IMR-90 (cell line): ENCODE results near the gene EXOC6. TPM values are rescaled to one million over a fixed set of nuclear protein-coding genes. Genes with fewer than 3 reads are reported as not detected.
"Not testable (repeated sequence)": the region's sequence is repeated elsewhere in the genome, so short reads cannot be mapped to it uniquely, and the experiment has no call there.

Source experiments
- ATAC-seq: fragments of 200-7000 bp; cut with Tn5 transposase; 2 replicates; pipeline ENCODE4 v1.9.1; 2020; ENCODE audit warnings: low read depth, mild to moderate bottlenecking, moderate library complexity
- BruUV-seq: library from RNA; stranded (reverse); fragments of 400-500 nt; replicated peaks from 2 replicates; lab custom pipeline; 2021; lab: Mats Ljungman, UMichigan
- CTCF ChIA-PET: fragments of 300-600 bp; formaldehyde crosslinking; extraction: SDS; loops from one replicate; lab custom pipeline; 2021; ENCODE audit warnings: antibody characterized with exemption; lab: Yijun Ruan, JAX
- POLR2A ChIA-PET: fragments of 300-600 bp; sonication (Branson Sonifier 250); formaldehyde crosslinking; loops from one replicate; lab custom pipeline; 2022; ENCODE audit warnings: antibody characterized with exemption; ENCODE audit not compliant: unreplicated experiment; lab: Charles Lee
- DNase-seq: peaks from one replicate; pipeline ENCODE4 v3.0.0; 2013
- H2AFZ ChIP-seq: replicated peaks from 2 replicates; pipeline ENCODE3; 2013; ENCODE audit warnings: low read length, mild to moderate bottlenecking; ENCODE audit not compliant: poor library complexity
- H2AK5ac ChIP-seq: 2 replicates; pipeline ENCODE4 v1.6.1; 2013; ENCODE audit warnings: low read depth, low read length, inconsistent platforms
- H2AK9ac ChIP-seq: replicated peaks from 2 replicates; pipeline ENCODE3; 2013; ENCODE audit warnings: mild to moderate bottlenecking, low read depth, low read length, moderate library complexity; ENCODE audit not compliant: poor library complexity
- H2BK120ac ChIP-seq: 2 replicates; pipeline ENCODE4 v1.6.1; 2013; ENCODE audit warnings: low read depth, low read length, inconsistent platforms
- H2BK15ac ChIP-seq: 3 replicates; pipeline ENCODE4 v1.6.1; 2013; ENCODE audit warnings: low read depth, low read length, inconsistent platforms
- H2BK20ac ChIP-seq: 2 replicates; pipeline ENCODE4 v1.6.1; 2013; ENCODE audit warnings: low read depth, mild to moderate bottlenecking, inconsistent platforms, low read length, moderate library complexity
- H2BK5ac ChIP-seq: 2 replicates; pipeline ENCODE4 v1.6.1; 2013; ENCODE audit warnings: mild to moderate bottlenecking, low read depth, low read length, inconsistent platforms; ENCODE audit not compliant: poor library complexity, severe bottlenecking
- H3K14ac ChIP-seq: replicated peaks from 2 replicates; pipeline ENCODE4 v1.6.1; 2013; ENCODE audit warnings: low read depth, low read length, inconsistent platforms
- H3K18ac ChIP-seq: 2 replicates; pipeline ENCODE4 v1.6.1; 2013; ENCODE audit warnings: low read depth, low read length, control low read depth
- H3K23ac ChIP-seq: 2 replicates; pipeline ENCODE4 v1.6.1; 2013; ENCODE audit warnings: low read depth, low read length, inconsistent platforms
- H3K27ac ChIP-seq: 2 replicates; pipeline ENCODE4 v1.5.1; 2013; ENCODE audit warnings: mild to moderate bottlenecking, control low read depth, low read length; ENCODE audit not compliant: insufficient read depth
- H3K27me3 ChIP-seq: 2 replicates; pipeline ENCODE4 v1.6.1; 2013; ENCODE audit warnings: low read length; ENCODE audit not compliant: control insufficient read depth, insufficient read depth
- H3K36me3 ChIP-seq: 2 replicates; pipeline ENCODE4 v1.6.1; 2013; ENCODE audit warnings: low read length, mixed read lengths; ENCODE audit not compliant: control insufficient read depth, insufficient read depth
- H3K4ac ChIP-seq: 2 replicates; pipeline ENCODE4 v1.6.1; 2013; ENCODE audit warnings: low read depth, low read length, inconsistent platforms
- H3K4me1 ChIP-seq: 2 replicates; pipeline ENCODE4 v1.6.1; 2013; ENCODE audit warnings: low read length, mixed read lengths; ENCODE audit not compliant: control insufficient read depth, insufficient read depth
- H3K4me2 ChIP-seq: 2 replicates; pipeline ENCODE4 v1.6.1; 2013; ENCODE audit warnings: low read depth, mild to moderate bottlenecking, control low read depth, low read length, moderate library complexity
- H3K4me3 ChIP-seq: 2 replicates; pipeline ENCODE4 v1.5.1; 2013; ENCODE audit warnings: low read depth, mild to moderate bottlenecking, control low read depth, low read length, moderate library complexity; ENCODE audit not compliant: insufficient read depth
- H3K56ac ChIP-seq: 2 replicates; pipeline ENCODE4 v1.6.1; 2013; ENCODE audit warnings: low read length, inconsistent platforms; ENCODE audit not compliant: insufficient read depth; ENCODE audit errors: extremely low read depth
- H3K79me1 ChIP-seq, 2 experiments: 2 replicates each; pipeline ENCODE4 v1.6.1; 2013; ENCODE audit warnings: low read length in 2 of 2, inconsistent platforms in 1 of 2, low read depth in 1 of 2
- H3K9ac ChIP-seq: 2 replicates; pipeline ENCODE4 v1.6.1; 2013; ENCODE audit warnings: low read depth, low read length, control low read depth
- H3K9me1 ChIP-seq: 2 replicates; pipeline ENCODE4 v1.6.1; 2013; ENCODE audit warnings: low read length, inconsistent platforms; ENCODE audit not compliant: insufficient read depth
- H3K9me3 ChIP-seq: 2 replicates; pipeline ENCODE4 v1.6.1; 2013; ENCODE audit warnings: low read length; ENCODE audit not compliant: control insufficient read depth, insufficient read depth
- H4K20me1 ChIP-seq: 2 replicates; pipeline ENCODE4 v1.6.1; 2013; ENCODE audit warnings: low read length, inconsistent platforms; ENCODE audit not compliant: insufficient read depth
- H4K5ac ChIP-seq: 2 replicates; pipeline ENCODE4 v1.6.1; 2013; ENCODE audit warnings: mild to moderate bottlenecking, low read depth, low read length, control low read depth
- H4K8ac ChIP-seq, 2 experiments: 2 replicates each; pipeline ENCODE4 v1.6.1; 2013; ENCODE audit warnings: low read depth in 2 of 2, low read length in 2 of 2, control low read depth in 1 of 2, inconsistent platforms in 1 of 2
- H4K91ac ChIP-seq: 2 replicates; pipeline ENCODE4 v1.6.1; 2013; ENCODE audit warnings: low read depth, low read length, inconsistent platforms; ENCODE audit not compliant: insufficient read depth
- WGBS, 2 experiments: methylation state at CpG; one replicate each; pipeline versions ENCODE4 v1.1.5 to v1.1.7; 2013; ENCODE audit warnings: missing lambda C conversion rate in 2 of 2; ENCODE audit not compliant: insufficient read length in 1 of 2; ENCODE audit errors: extremely low coverage in 2 of 2; 5-methylcytosine and 5-hydroxymethylcytosine counted together
- dilution Hi-C: fragments of 300-500 bp; cut with HindIII; formaldehyde crosslinking; loops from one replicate; pipeline ENCODE4 v1.14.3; 2018; ENCODE audit warnings: low sequenced_read_pairs; ENCODE audit not compliant: unreplicated experiment
- in situ Hi-C: fragments of 300-500 bp; cut with MboI; formaldehyde crosslinking; loops from 3 replicates; pipeline ENCODE4 v1.14.3; 2019; ENCODE audit warnings: low sequenced_read_pairs, inconsistent platforms, mixed read lengths
- intact Hi-C: fragments of 100-400 bp; cut with micrococcal nuclease; formaldehyde crosslinking; loops from 2 replicates; pipeline ENCODE4 v1.10.0; 2022
- polyA plus RNA-seq, 3 experiments: library from polyadenylated mRNA; depleted of rRNA; stranded (reverse); fragments of >200 nt; gene quantifications; 2 replicates each; pipeline ENCODE4 v1.2.3, GENCODE V29; 2012; ENCODE audit warnings: low replicate concordance in 1 of 3
- total RNA-seq: library from RNA; depleted of rRNA; stranded (reverse); fragments of >200 nt; gene quantifications from 2 replicates; pipeline ENCODE4 v1.2.3, GENCODE V29; 2012

Gene EXOC6
- total and polyA plus RNA-seq, 2 of the 4 experiments (the other 2 are of a cell fraction), result 4.5 to 11.5 TPM

DNA sequence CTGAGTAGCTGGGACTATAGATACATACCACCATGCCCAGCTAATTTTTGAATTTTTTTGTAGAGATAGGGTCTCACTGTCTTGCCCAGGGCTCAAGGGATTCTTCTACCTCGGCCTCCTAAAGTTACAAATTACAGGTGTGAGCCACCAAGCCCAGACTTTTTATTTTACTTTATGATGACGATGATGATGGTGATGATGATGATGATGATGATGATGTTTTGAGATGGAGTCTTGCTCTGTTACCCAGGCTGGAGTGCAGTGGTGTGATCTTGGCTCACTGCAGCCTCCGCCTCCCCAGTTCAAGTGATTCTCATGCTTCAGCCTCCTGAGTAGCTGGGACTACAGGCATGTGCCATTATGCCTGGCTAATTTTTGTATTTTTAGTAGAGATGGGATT is 252.8 kb downstream of the EXOC6 start:
- ChIA-PET POLR2A (interaction anchor here (0.6 kb wide), 1 partner anchor 22 kb away, joined by 3 read pairs; no protein-coding TSS in a partner anchor), CTCF (interaction anchor here (0.6 kb wide), 1 partner anchor 13 kb away, joined by 6 read pairs; no protein-coding TSS in a partner anchor)
- H3K4ac ChIP-seq, ATAC-seq, H2AK5ac ChIP-seq, H3K9me1 ChIP-seq, H2BK20ac ChIP-seq, in situ Hi-C loops, H3K36me3 ChIP-seq, BruUV-seq, H3K18ac ChIP-seq, H3K27me3 ChIP-seq, H4K5ac ChIP-seq, H3K4me2 ChIP-seq, H2AK9ac ChIP-seq, H2AFZ ChIP-seq, H2BK15ac ChIP-seq, H2BK5ac ChIP-seq, H4K91ac ChIP-seq, H3K9me3 ChIP-seq, H2BK120ac ChIP-seq, H3K23ac ChIP-seq, H3K9ac ChIP-seq, H3K79me1 ChIP-seq, H3K27ac ChIP-seq, H3K56ac ChIP-seq, H4K20me1 ChIP-seq, DNase-seq, H3K14ac ChIP-seq, H3K4me1 ChIP-seq, H4K8ac ChIP-seq, H3K4me3 ChIP-seq, intact Hi-C loops: not testable (repeated sequence)
- no CpG with 5 or more reads among the region's 3 CpGs for WGBS, 2 experiments
- dilution Hi-C loops, result loop anchor here (25.0 kb wide), 1 partner anchor 186 kb away; no protein-coding TSS in a partner anchor
